ENCODE measurements around the gene AFG1L. TPM values are rescaled to one million over a fixed set of nuclear protein-coding genes. Genes with fewer than 3 reads are reported as not detected.

The AFG1L gene
- total RNA-seq, 1 experiment from 2014 or later, result 7.2 TPM

GRCh38 chr6:108494434-108494833 is 199.6 kb downstream of the AFG1L start:
- no peak overlapping the region for H3K4me3 Mint-ChIP-seq (ENCODE audit: unreplicated experiment)
- CTCF ChIA-PET, result no interaction called here
- Histone ChIP-seq H3K36me3 (ENCODE audit: control insufficient read depth, insufficient read depth, low read length) (no peaks in the 10 kb centered on the region), H3K4me3 (ENCODE audit: low read depth, low read length) (no peak overlapping the region), H3K9me3 (no peaks in the 10 kb centered on the region), H3K4me1 (no peaks in the 10 kb centered on the region), H3K27me3 (replicated peaks; ENCODE audit: control insufficient read depth, insufficient read depth, low read length) (no peaks in the 10 kb centered on the region)
- TF ChIP-seq CTCF (IDR thresholded peaks at IDR 0.05; ENCODE audit: insufficient read depth in 1 of 2, low read depth in 1 of 2, low read length in 1 of 2, severe bottlenecking in 1 of 2, unreplicated experiment in 1 of 2), result no peak
- no peak overlapping the region for H3K27ac Mint-ChIP-seq (ENCODE audit: unreplicated experiment)
- POLR2A ChIA-PET, result no interaction called here
- H3K9me3 Mint-ChIP-seq (ENCODE audit: unreplicated experiment), result no peaks in the 10 kb centered on the region
- BruUV-seq (replicated peaks), result no TSS peak
- no peaks in the 10 kb centered on the region for H3K27me3 Mint-ChIP-seq (ENCODE audit: insufficient read depth, unreplicated experiment)
- no peak for DNase-seq
- intact Hi-C loops (cut with micrococcal nuclease; ENCODE audit: unreplicated experiment), result loop anchor here (5.0 to 10.0 kb wide), 2 partner anchors 127 to 320 kb away; no protein-coding TSS in a partner anchor
- H3K4me1 Mint-ChIP-seq (ENCODE audit: low read depth, unreplicated experiment), result no peaks in the 10 kb centered on the region
- no peaks in the 10 kb centered on the region for H3K36me3 Mint-ChIP-seq (ENCODE audit: insufficient read depth, unreplicated experiment)

- Histone ChIP-seq H3K4me3 (ENCODE audit: low read depth, low read length) (no peak overlapping the region), H3K9me3 (no peaks in the 10 kb centered on the region), H3K36me3 (ENCODE audit: control insufficient read depth, insufficient read depth, low read length) (no peaks in the 10 kb centered on the region), H3K4me1 (no peaks in the 10 kb centered on the region), H3K27me3 (replicated peaks; ENCODE audit: control insufficient read depth, insufficient read depth, low read length) (no peaks in the 10 kb centered on the region)
- CTCF ChIA-PET, result interaction anchor here (1.0 to 1.3 kb wide), 2 partner anchors 11 to 387 kb away, joined by 3 read pairs; no protein-coding TSS in a partner anchor
- Mint-ChIP-seq H3K36me3 (ENCODE audit: insufficient read depth, unreplicated experiment) (no peaks in the 10 kb centered on the region), H3K9me3 (ENCODE audit: unreplicated experiment) (no peaks in the 10 kb centered on the region), H3K27ac (ENCODE audit: unreplicated experiment) (no peak overlapping the region), H3K4me1 (ENCODE audit: low read depth, unreplicated experiment) (no peaks in the 10 kb centered on the region), H3K4me3 (ENCODE audit: unreplicated experiment) (no peak overlapping the region), H3K27me3 (ENCODE audit: insufficient read depth, unreplicated experiment) (no peaks in the 10 kb centered on the region)
- TF ChIP-seq CTCF (IDR thresholded peaks at IDR 0.05; ENCODE audit: insufficient read depth in 1 of 2, low read depth in 1 of 2, low read length in 1 of 2, severe bottlenecking in 1 of 2, unreplicated experiment in 1 of 2), result peak; percentile 54 to 68
- POLR2A ChIA-PET, result no interaction called here
- intact Hi-C loops (cut with micrococcal nuclease; ENCODE audit: unreplicated experiment), result loop anchor here (10.0 kb wide), 1 partner anchor 323 kb away; no protein-coding TSS in a partner anchor
- no TSS peak for BruUV-seq (replicated peaks)
- DNase-seq, result peak; percentile 49 to 51
Measured at GRCh38 chr6:108497883-108498282, 203.0 kb downstream of the AFG1L start.

- CTCF ChIA-PET, result no interaction called here
- H3K4me3 Mint-ChIP-seq (ENCODE audit: unreplicated experiment), result no peak overlapping the region
- no TSS peak for BruUV-seq (replicated peaks)
- POLR2A ChIA-PET, result no interaction called here
- no peak overlapping the region for H3K27ac Mint-ChIP-seq (ENCODE audit: unreplicated experiment)
- Histone ChIP-seq H3K4me3 (ENCODE audit: low read depth, low read length) (no peak overlapping the region), H3K4me1 (no peaks in the 10 kb centered on the region), H3K36me3 (ENCODE audit: control insufficient read depth, insufficient read depth, low read length) (no peaks in the 10 kb centered on the region), H3K9me3 (no peaks in the 10 kb centered on the region), H3K27me3 (replicated peaks; ENCODE audit: control insufficient read depth, insufficient read depth, low read length) (no peaks in the 10 kb centered on the region)
- DNase-seq, result no peak
- H3K36me3 Mint-ChIP-seq (ENCODE audit: insufficient read depth, unreplicated experiment), result no peaks in the 10 kb centered on the region
- intact Hi-C loops (cut with micrococcal nuclease; ENCODE audit: unreplicated experiment), result no loop called here
- no peaks in the 10 kb centered on the region for H3K9me3 Mint-ChIP-seq (ENCODE audit: unreplicated experiment)
- no peaks in the 10 kb centered on the region for H3K4me1 Mint-ChIP-seq (ENCODE audit: low read depth, unreplicated experiment)
- TF ChIP-seq CTCF (IDR thresholded peaks at IDR 0.05; ENCODE audit: insufficient read depth in 1 of 2, low read depth in 1 of 2, low read length in 1 of 2, severe bottlenecking in 1 of 2, unreplicated experiment in 1 of 2), result no peak
- H3K27me3 Mint-ChIP-seq (ENCODE audit: insufficient read depth, unreplicated experiment), result no peaks in the 10 kb centered on the region
Measured at GRCh38 chr6:108501559-108501958, 206.7 kb downstream of the AFG1L start.
